Breast epithelium (tissue), 4 donors: ENCODE measurements around the gene MYL7. TPM values are rescaled to one million over a fixed set of nuclear protein-coding genes. Genes with fewer than 3 reads are reported as not detected.

Experiments used
- DNase-seq, 2 donors: peaks; one replicate each; pipeline ENCODE4 v3.0.0-alpha.2; 2019; ENCODE audit warnings: low spot score in 2 of 2
- H3K27ac ChIP-seq, 2 donors: fragments of 200-600 bp; sonication (generic) in 1 of 2; one replicate each; pipeline ENCODE4 v1.5.1; 2016 to 2019; ENCODE audit warnings: mild to moderate bottlenecking in 1 of 2
- H3K27me3 ChIP-seq, 2 donors: fragments of 200-600 bp; sonication (generic) in 1 of 2; one replicate each; pipeline versions ENCODE4 v1.5.1 to v1.6.0; 2017 to 2019; ENCODE audit warnings: control low read depth in 1 of 2, mild to moderate bottlenecking in 1 of 2
- H3K36me3 ChIP-seq: fragments of 200-600 bp; one replicate; pipeline ENCODE4 v1.5.1; 2019
- H3K4me1 ChIP-seq, 2 donors: fragments of 200-600 bp; sonication (generic); one replicate each; pipeline ENCODE4 v1.5.1; 2016 to 2019; ENCODE audit warnings: control low read depth in 1 of 2
- H3K4me3 ChIP-seq, 3 donors: fragments of 200-600 bp; sonication (generic); 1 replicate in 2 of 3; 2 replicates in 1 of 3; pipeline ENCODE4 v1.5.1; 2016 to 2019; ENCODE audit warnings: mild to moderate bottlenecking in 3 of 3, moderate library complexity in 2 of 3
- H3K9me3 ChIP-seq, 2 donors: fragments of 200-600 bp; sonication (generic) in 1 of 2; one replicate each; pipeline ENCODE4 v1.5.1; 2016 to 2019; ENCODE audit warnings: control low read depth in 1 of 2
- CTCF ChIP-seq, 3 donors: fragments of 450-650 bp; IDR thresholded peaks; one replicate each; pipeline ENCODE4 v1.5.1; 2016 to 2017; ENCODE audit warnings: antibody characterized with exemption in 3 of 3, mild to moderate bottlenecking in 3 of 3, moderate library complexity in 3 of 3
- POLR2A ChIP-seq: fragments of 450-650 bp; IDR thresholded peaks from one replicate; pipeline ENCODE4 v1.6.1; 2016; ENCODE audit warnings: antibody characterized with exemption, mild to moderate bottlenecking, moderate library complexity
- POLR2AphosphoS5 ChIP-seq, 3 donors: sonication (generic); formaldehyde crosslinking; IDR thresholded peaks; one replicate each; pipeline ENCODE4 v1.6.1; 2017; ENCODE audit warnings: antibody characterized with exemption in 3 of 3
- intact Hi-C: fragments of 100-400 bp; cut with DNase I; formaldehyde crosslinking; loops from one replicate; pipeline ENCODE4 v1.15.1; 2023; ENCODE audit warnings: low total_unique reads
- total RNA-seq, 3 donors: library from RNA; depleted of rRNA; stranded (reverse); fragments of >200 nt; gene quantifications; one replicate each; pipeline ENCODE4 v1.1.0, GENCODE V29; 2016

Gene MYL7
- total RNA-seq, 3 donors from 2014 or later, result 0.73 TPM; not detected in 2

GRCh38 chr7:44119829-44120380 lies 21.2 kb downstream of the MYL7 start:
- no peaks in the 10 kb centered on the region for H3K27me3 ChIP-seq

GRCh38 chr7:44117801-44118429 lies 23.2 kb downstream of the MYL7 start:
- TF ChIP-seq POLR2A (no peak), CTCF (IDR thresholded peaks at IDR 0.05) (no peak), POLR2AphosphoS5 (IDR thresholded peaks at IDR 0.05) (no peak)
- intact Hi-C loops, result no loop called here
- H3K27ac ChIP-seq, result no peak overlapping the region
- no peak for DNase-seq
- no peak overlapping the region for H3K4me3 ChIP-seq
- no peaks in the 10 kb centered on the region for H3K36me3 ChIP-seq
- no peaks in the 10 kb centered on the region for H3K27me3 ChIP-seq
- no peaks in the 10 kb centered on the region for H3K9me3 ChIP-seq
- peaks cover 0 to 4% of the 10 kb centered on the region in 2 donors for H3K4me1 ChIP-seq

More at GRCh38 chr7:44119829-44120380, 21.2 kb downstream of the MYL7 start:
- DNase-seq, result no peak
- peaks cover 0 to 4% of the 10 kb centered on the region in 2 donors for H3K4me1 ChIP-seq
- no peaks in the 10 kb centered on the region for H3K36me3 ChIP-seq
- intact Hi-C loops, result no loop called here
- no peak overlapping the region for H3K4me3 ChIP-seq
- no peak overlapping the region for H3K27ac ChIP-seq
- TF ChIP-seq POLR2A (no peak), CTCF (IDR thresholded peaks at IDR 0.05) (no peak), POLR2AphosphoS5 (IDR thresholded peaks at IDR 0.05) (no peak)
- no peaks in the 10 kb centered on the region for H3K9me3 ChIP-seq

GRCh38 chr7:44116789-44117666 lies 24.1 kb downstream of the MYL7 start:
- Histone ChIP-seq H3K4me1 (no peaks in the 10 kb centered on the region), H3K4me3 (no peak overlapping the region), H3K9me3 (no peaks in the 10 kb centered on the region), H3K36me3 (no peaks in the 10 kb centered on the region), H3K27ac (no peak overlapping the region), H3K27me3 (no peaks in the 10 kb centered on the region)
- intact Hi-C loops, result no loop called here
- TF ChIP-seq POLR2A (no peak), CTCF (IDR thresholded peaks at IDR 0.05) (no peak), POLR2AphosphoS5 (IDR thresholded peaks at IDR 0.05) (no peak)
- no peak for DNase-seq

- H3K4me1 ChIP-seq, result no peaks in the 10 kb centered on the region
- H3K36me3 ChIP-seq, result no peaks in the 10 kb centered on the region
- intact Hi-C loops, result no loop called here
- no peaks in the 10 kb centered on the region for H3K27me3 ChIP-seq
- H3K9me3 ChIP-seq, result no peaks in the 10 kb centered on the region
- H3K4me3 ChIP-seq, result no peak overlapping the region
- TF ChIP-seq POLR2AphosphoS5 (IDR thresholded peaks at IDR 0.05), result no peak
- no peak for TF ChIP-seq POLR2A
- TF ChIP-seq CTCF (IDR thresholded peaks at IDR 0.05), result no peak
- DNase-seq, result no peak
- no peak overlapping the region for H3K27ac ChIP-seq
Measured at GRCh38 chr7:44116087-44116788, 24.9 kb downstream of the MYL7 start.
